ENCODE data around the gene CCDC149. TPM values are rescaled to one million over a fixed set of nuclear protein-coding genes. Genes with fewer than 3 reads are reported as not detected.

CCDC149 gene
- total and polyA plus RNA-seq, 9 of the 15 experiments (the other 6 are each of a cell fraction or from before 2014, with no cell fraction given): 0.04 to 0.18 TPM; not detected in 7

DNA sequence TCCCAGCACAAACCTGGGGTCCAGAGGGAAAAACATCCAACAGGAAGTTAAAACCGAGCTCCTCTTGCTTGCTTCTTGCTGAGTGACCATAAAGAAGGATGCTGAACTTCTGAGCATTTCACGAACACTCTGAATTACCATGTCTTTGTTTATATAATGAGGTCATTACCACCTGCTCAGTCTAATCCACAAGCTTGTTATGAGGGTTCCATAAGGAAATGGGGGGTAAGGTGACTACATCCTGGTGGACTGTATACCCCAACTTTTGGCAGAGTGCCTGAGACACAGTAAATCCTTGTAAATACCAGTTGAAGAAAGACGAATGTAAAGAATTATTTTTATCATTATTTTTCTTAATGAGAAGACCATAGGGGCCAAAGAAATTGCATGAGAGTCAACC lies 16.8 kb downstream of the CCDC149 start (continued):
- TF ChIP-seq, protein P1, sequence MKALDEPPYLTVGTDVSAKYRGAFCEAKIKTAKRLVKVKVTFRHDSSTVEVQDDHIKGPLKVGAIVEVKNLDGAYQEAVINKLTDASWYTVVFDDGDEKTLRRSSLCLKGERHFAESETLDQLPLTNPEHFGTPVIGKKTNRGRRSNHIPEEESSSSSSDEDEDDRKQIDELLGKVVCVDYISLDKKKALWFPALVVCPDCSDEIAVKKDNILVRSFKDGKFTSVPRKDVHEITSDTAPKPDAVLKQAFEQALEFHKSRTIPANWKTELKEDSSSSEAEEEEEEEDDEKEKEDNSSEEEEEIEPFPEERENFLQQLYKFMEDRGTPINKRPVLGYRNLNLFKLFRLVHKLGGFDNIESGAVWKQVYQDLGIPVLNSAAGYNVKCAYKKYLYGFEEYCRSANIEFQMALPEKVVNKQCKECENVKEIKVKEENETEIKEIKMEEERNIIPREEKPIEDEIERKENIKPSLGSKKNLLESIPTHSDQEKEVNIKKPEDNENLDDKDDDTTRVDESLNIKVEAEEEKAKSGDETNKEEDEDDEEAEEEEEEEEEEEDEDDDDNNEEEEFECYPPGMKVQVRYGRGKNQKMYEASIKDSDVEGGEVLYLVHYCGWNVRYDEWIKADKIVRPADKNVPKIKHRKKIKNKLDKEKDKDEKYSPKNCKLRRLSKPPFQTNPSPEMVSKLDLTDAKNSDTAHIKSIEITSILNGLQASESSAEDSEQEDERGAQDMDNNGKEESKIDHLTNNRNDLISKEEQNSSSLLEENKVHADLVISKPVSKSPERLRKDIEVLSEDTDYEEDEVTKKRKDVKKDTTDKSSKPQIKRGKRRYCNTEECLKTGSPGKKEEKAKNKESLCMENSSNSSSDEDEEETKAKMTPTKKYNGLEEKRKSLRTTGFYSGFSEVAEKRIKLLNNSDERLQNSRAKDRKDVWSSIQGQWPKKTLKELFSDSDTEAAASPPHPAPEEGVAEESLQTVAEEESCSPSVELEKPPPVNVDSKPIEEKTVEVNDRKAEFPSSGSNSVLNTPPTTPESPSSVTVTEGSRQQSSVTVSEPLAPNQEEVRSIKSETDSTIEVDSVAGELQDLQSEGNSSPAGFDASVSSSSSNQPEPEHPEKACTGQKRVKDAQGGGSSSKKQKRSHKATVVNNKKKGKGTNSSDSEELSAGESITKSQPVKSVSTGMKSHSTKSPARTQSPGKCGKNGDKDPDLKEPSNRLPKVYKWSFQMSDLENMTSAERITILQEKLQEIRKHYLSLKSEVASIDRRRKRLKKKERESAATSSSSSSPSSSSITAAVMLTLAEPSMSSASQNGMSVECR (CRISPR knock-in tag; IDR thresholded peaks at IDR 0.05): no peak
- TF ChIP-seq HNRNPH1 (optimal IDR thresholded peaks at IDR 0.05; ENCODE audit: low read depth, low read length): no peak
- no peak for TF ChIP-seq ETV5 (CRISPR knock-in tag; IDR thresholded peaks at IDR 0.05; ENCODE audit: low read depth)
- TF ChIP-seq, protein P2, sequence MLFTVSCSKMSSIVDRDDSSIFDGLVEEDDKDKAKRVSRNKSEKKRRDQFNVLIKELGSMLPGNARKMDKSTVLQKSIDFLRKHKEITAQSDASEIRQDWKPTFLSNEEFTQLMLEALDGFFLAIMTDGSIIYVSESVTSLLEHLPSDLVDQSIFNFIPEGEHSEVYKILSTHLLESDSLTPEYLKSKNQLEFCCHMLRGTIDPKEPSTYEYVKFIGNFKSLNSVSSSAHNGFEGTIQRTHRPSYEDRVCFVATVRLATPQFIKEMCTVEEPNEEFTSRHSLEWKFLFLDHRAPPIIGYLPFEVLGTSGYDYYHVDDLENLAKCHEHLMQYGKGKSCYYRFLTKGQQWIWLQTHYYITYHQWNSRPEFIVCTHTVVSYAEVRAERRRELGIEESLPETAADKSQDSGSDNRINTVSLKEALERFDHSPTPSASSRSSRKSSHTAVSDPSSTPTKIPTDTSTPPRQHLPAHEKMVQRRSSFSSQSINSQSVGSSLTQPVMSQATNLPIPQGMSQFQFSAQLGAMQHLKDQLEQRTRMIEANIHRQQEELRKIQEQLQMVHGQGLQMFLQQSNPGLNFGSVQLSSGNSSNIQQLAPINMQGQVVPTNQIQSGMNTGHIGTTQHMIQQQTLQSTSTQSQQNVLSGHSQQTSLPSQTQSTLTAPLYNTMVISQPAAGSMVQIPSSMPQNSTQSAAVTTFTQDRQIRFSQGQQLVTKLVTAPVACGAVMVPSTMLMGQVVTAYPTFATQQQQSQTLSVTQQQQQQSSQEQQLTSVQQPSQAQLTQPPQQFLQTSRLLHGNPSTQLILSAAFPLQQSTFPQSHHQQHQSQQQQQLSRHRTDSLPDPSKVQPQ (CRISPR knock-in tag; IDR thresholded peaks at IDR 0.05; ENCODE audit: borderline replicate concordance): no peak
- no peak for TF ChIP-seq SMAD4 (CRISPR knock-in tag; conservative IDR thresholded peaks at IDR 0.05)
- TF ChIP-seq ZC3H11A (IDR thresholded peaks at IDR 0.05; ENCODE audit: low read depth, low read length): no peak
- TF ChIP-seq ZNF324 (CRISPR knock-in tag; IDR thresholded peaks at IDR 0.05): no peak
